MM.1S (cell line): ENCODE measurements around the gene MAML3.

Experiments
- DNase-seq: peaks from one replicate; pipeline ENCODE4 v3.0.0-alpha.2; 2015
- H2AFZ ChIP-seq: fragments of 300-600 bp; sonication (generic); 2 replicates; pipeline ENCODE4 v1.6.0; 2016; ENCODE audit warnings: antibody characterized with exemption, low read length
- H3F3A ChIP-seq: fragments of 300-600 bp; sonication (generic); 2 replicates; pipeline ENCODE4 v1.6.1; 2016; ENCODE audit warnings: mild to moderate bottlenecking, antibody characterized with exemption, low read length, moderate library complexity, mixed read lengths; ENCODE audit not compliant: insufficient read depth
- H3K27ac ChIP-seq: fragments of 300-600 bp; sonication (generic); 2 replicates; pipeline ENCODE4 v1.5.1; 2016; ENCODE audit warnings: mild to moderate bottlenecking, low read length
- H3K27me3 ChIP-seq: fragments of 300-600 bp; sonication (generic); replicated peaks from 2 replicates; pipeline ENCODE4 v1.6.0; 2016; ENCODE audit warnings: low read length; ENCODE audit not compliant: insufficient read depth
- H3K36me3 ChIP-seq: fragments of 300-600 bp; sonication (generic); replicated peaks from 2 replicates; pipeline ENCODE4 v1.6.1; 2016; ENCODE audit warnings: mild to moderate bottlenecking, low read length, mixed read lengths; ENCODE audit not compliant: insufficient read depth
- H3K4me1 ChIP-seq: fragments of 300-600 bp; sonication (generic); 2 replicates; pipeline ENCODE4 v1.6.1; 2016; ENCODE audit warnings: low read length, mixed read lengths
- H3K4me2 ChIP-seq: fragments of 300-600 bp; sonication (generic); 2 replicates; pipeline ENCODE4 v1.6.0; 2016; ENCODE audit warnings: low read depth, low read length
- H3K4me3 ChIP-seq: fragments of 300-600 bp; sonication (generic); 2 replicates; pipeline ENCODE4 v1.5.1; 2016; ENCODE audit warnings: low read length, mixed read lengths
- H3K79me2 ChIP-seq: fragments of 300-600 bp; sonication (generic); 2 replicates; pipeline ENCODE4 v1.6.1; 2016; ENCODE audit warnings: mixed run types, low read length, mixed read lengths
- H3K9ac ChIP-seq: fragments of 300-600 bp; sonication (generic); 2 replicates; pipeline ENCODE4 v1.6.1; 2016; ENCODE audit warnings: low read length, mixed read lengths
- H3K9me2 ChIP-seq: fragments of 300-600 bp; sonication (generic); replicated peaks from 2 replicates; pipeline ENCODE4 v1.6.1; 2016; ENCODE audit warnings: mild to moderate bottlenecking, low read length, mixed read lengths; ENCODE audit not compliant: insufficient read depth
- H3K9me3 ChIP-seq: fragments of 300-600 bp; sonication (generic); replicated peaks from 2 replicates; pipeline ENCODE4 v1.6.1; 2016; ENCODE audit warnings: mild to moderate bottlenecking, low read length, mixed read lengths; ENCODE audit not compliant: insufficient read depth
- H4K20me1 ChIP-seq: fragments of 300-600 bp; sonication (generic); 2 replicates; pipeline ENCODE4 v1.6.1; 2016; ENCODE audit warnings: mild to moderate bottlenecking, low read length, moderate library complexity, mixed read lengths; ENCODE audit not compliant: insufficient read depth
- EZH2 ChIP-seq: fragments of 300-600 bp; sonication (generic); optimal IDR thresholded peaks from 2 replicates; pipeline ENCODE3; 2017; ENCODE audit warnings: low read depth, mild to moderate bottlenecking, antibody characterized with exemption, low read length, mixed read lengths
- EZH2phosphoT487 ChIP-seq: fragments of 300-600 bp; sonication (generic); IDR thresholded peaks from 2 replicates; pipeline ENCODE4 v1.6.1; 2018; ENCODE audit warnings: antibody characterized with exemption, low read length
- TF ChIP-seq, protein P1 (sequence below): fragments of 300-600 bp; sonication (generic); IDR thresholded peaks from 2 replicates; pipeline ENCODE4 v1.5.1; 2016; ENCODE audit warnings: antibody characterized with exemption, low read length, mixed read lengths

MAML3 gene

DNA sequence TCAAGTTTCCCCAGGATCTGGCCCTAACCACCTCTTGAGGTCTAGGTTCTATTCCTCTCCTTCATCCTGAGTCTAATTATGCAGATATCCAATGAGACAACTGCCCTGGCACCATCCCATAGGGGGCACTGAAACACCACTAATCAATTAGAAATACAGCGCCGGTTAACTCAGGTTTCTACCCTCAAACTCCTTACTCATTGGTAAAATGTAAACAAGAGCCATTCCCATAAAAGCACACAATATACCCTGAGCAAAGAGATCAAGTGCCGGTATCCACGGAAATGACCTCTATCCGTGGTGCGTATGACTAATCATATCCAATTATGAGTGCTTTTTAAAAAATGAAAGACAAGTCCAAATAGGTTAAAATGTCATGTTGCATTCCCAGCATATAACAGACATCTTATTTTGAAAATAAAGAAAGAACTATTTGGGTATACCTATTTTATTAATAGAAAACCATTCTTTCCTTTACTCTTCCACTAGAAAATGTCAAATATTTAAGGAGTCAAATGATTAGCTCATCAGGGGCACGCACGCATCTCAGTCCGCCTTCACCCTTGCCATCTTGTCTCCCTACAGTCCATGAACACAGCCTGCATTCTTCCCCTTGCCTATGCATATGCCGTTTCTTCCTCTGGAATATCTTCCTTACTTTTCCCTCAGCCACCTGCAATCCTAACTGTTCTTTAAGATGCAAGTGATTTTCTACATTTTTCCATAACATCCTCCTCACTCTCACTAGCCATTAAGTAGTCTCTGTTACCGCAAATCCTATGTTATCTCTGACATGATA, 141.1 kb downstream of the MAML3 start:
- no peak for TF ChIP-seq EZH2
- no peak for TF ChIP-seq EZH2phosphoT487
- TF ChIP-seq, protein P1, sequence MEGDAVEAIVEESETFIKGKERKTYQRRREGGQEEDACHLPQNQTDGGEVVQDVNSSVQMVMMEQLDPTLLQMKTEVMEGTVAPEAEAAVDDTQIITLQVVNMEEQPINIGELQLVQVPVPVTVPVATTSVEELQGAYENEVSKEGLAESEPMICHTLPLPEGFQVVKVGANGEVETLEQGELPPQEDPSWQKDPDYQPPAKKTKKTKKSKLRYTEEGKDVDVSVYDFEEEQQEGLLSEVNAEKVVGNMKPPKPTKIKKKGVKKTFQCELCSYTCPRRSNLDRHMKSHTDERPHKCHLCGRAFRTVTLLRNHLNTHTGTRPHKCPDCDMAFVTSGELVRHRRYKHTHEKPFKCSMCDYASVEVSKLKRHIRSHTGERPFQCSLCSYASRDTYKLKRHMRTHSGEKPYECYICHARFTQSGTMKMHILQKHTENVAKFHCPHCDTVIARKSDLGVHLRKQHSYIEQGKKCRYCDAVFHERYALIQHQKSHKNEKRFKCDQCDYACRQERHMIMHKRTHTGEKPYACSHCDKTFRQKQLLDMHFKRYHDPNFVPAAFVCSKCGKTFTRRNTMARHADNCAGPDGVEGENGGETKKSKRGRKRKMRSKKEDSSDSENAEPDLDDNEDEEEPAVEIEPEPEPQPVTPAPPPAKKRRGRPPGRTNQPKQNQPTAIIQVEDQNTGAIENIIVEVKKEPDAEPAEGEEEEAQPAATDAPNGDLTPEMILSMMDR: peak; percentile 48
- no peak overlapping the region for H3K9ac ChIP-seq
- no peaks in the 10 kb centered on the region for H3K4me1 ChIP-seq
- H3K9me2 ChIP-seq: no peaks in the 10 kb centered on the region
- H4K20me1 ChIP-seq: no peaks in the 10 kb centered on the region
- no peaks in the 10 kb centered on the region for H3K27me3 ChIP-seq
- no peaks in the 10 kb centered on the region for H3K9me3 ChIP-seq
- no peaks in the 10 kb centered on the region for H3K36me3 ChIP-seq
- H2AFZ ChIP-seq: no peak overlapping the region
- peak; percentile 10 for DNase-seq
- H3K4me3 ChIP-seq: no peak overlapping the region
- no peaks in the 10 kb centered on the region for H3K79me2 ChIP-seq
- no peak overlapping the region for H3K27ac ChIP-seq
- no peak overlapping the region for H3K4me2 ChIP-seq
- no peaks in the 10 kb centered on the region for H3F3A ChIP-seq

DNA sequence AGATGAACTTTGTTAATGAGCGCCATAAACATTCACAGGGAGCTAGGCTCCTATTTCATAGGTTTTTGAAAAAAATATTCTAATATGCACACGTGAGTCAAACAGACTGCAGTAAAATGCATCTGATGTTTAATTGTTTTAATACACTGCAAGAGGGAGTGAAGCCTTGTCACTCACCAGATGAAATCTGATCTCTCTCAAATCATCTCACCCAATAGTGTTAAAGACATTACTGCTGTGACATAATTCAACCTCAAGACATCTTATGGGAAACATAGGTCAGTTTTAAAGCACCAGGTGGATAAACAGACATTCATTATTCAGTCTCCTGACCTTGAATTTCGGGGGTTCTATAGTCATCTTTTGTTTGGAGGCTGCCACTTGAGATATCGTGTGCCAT, 148.3 kb downstream of the MAML3 start:
- no peak for TF ChIP-seq EZH2
- Histone ChIP-seq H3K79me2 (no peaks in the 10 kb centered on the region), H4K20me1 (no peaks in the 10 kb centered on the region), H3K27ac (no peak overlapping the region), H3K27me3 (no peaks in the 10 kb centered on the region), H3K4me2 (no peak overlapping the region), H3K4me3 (no peak overlapping the region), H2AFZ (no peak overlapping the region), H3K4me1 (no peaks in the 10 kb centered on the region), H3K9ac (no peak overlapping the region), H3K36me3 (no peaks in the 10 kb centered on the region), H3K9me2 (no peaks in the 10 kb centered on the region), H3K9me3 (no peaks in the 10 kb centered on the region), H3F3A (no peaks in the 10 kb centered on the region)
- DNase-seq: no peak

DNA sequence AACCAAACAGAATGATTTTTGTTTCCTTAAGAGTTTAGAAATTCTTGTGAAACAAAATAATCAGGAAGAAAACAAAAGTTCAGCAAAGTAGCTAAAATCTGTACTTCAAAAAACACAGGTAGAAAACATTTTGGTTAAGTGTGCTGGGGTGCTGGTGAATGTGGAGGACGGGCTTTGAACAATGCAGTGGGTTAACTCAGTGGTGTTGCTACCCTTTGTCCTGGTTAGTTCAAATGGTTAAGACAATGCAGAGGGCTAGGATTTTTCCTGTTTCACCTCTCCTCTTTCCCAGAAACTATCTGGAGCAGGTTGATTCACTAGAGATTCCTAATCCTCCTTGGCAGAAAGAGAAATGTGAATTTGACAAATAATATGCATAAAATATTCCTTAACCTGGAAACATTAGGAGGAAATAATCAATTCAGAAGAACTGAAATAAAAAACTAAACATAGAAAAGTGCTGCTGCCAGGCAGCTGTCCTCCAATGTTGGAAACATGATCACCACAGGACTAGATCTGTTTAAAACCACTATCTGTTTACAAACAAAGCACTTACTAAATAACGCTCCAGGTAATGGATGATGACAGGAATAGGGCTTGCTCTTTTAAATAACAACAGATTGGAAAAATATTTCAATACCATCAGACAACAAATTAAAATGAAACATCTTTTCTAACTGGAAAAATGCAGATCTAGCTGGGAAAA, 148.9 kb downstream of the MAML3 start:
- H3F3A ChIP-seq: no peaks in the 10 kb centered on the region
- H4K20me1 ChIP-seq: no peaks in the 10 kb centered on the region
- H2AFZ ChIP-seq: no peak overlapping the region
- DNase-seq: no peak
- H3K27me3 ChIP-seq: no peaks in the 10 kb centered on the region
- no peaks in the 10 kb centered on the region for H3K36me3 ChIP-seq
- H3K9me2 ChIP-seq: no peaks in the 10 kb centered on the region
- no peak overlapping the region for H3K27ac ChIP-seq
- H3K9ac ChIP-seq: no peak overlapping the region
- no peaks in the 10 kb centered on the region for H3K9me3 ChIP-seq
- TF ChIP-seq EZH2phosphoT487: no peak
- no peak for TF ChIP-seq EZH2
- TF ChIP-seq, protein P1: no peak
- H3K79me2 ChIP-seq: no peaks in the 10 kb centered on the region
- no peaks in the 10 kb centered on the region for H3K4me1 ChIP-seq
- no peak overlapping the region for H3K4me2 ChIP-seq
- H3K4me3 ChIP-seq: no peak overlapping the region

DNA sequence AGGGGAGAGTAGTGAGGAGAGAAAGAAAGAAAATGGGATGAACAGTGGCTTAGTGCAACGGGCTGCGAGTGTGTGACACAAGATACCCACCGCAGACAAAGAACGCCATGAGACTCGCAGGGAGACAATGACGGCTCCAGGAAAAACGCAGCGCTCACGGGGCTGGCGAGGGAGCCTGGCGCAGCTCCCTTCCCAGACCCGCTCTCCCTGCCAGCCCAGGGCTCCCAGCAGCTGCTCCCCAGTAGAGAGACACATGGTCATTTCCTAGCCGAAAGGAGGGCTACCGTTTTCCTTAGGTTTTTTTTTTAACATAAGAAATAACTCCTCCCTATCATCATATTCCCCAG, 149.5 kb downstream of the MAML3 start:
- no peaks in the 10 kb centered on the region for H4K20me1 ChIP-seq
- no peaks in the 10 kb centered on the region for H3K36me3 ChIP-seq
- no peaks in the 10 kb centered on the region for H3K4me1 ChIP-seq
- TF ChIP-seq EZH2 (no peak), EZH2phosphoT487 (no peak)
- TF ChIP-seq, protein P1: no peak
- no peak overlapping the region for H2AFZ ChIP-seq
- H3K4me3 ChIP-seq: no peak overlapping the region
- H3K27me3 ChIP-seq: no peaks in the 10 kb centered on the region
- H3K79me2 ChIP-seq: no peaks in the 10 kb centered on the region
- no peak for DNase-seq
- H3K9me2 ChIP-seq: no peaks in the 10 kb centered on the region
- no peaks in the 10 kb centered on the region for H3K9me3 ChIP-seq
- H3F3A ChIP-seq: no peaks in the 10 kb centered on the region
- H3K4me2 ChIP-seq: no peak overlapping the region
- H3K27ac ChIP-seq: no peak overlapping the region
- H3K9ac ChIP-seq: no peak overlapping the region
